K562 (cell line): ENCODE data around the gene PKD1. TPM values are rescaled to one million over a fixed set of nuclear protein-coding genes. Genes with fewer than 3 reads are reported as not detected.

Source experiments
- FOSL1 ChIP-seq: fragments of 200-800 bp; sonication (Bioruptor generic); conservative IDR thresholded peaks from 2 replicates; pipeline ENCODE4 v1.6.1; 2016; ENCODE audit warnings: missing genetic modification characterization, missing compliant biosample characterization
- HDAC2 ChIP-seq: fragments of 450-650 bp; IDR thresholded peaks from 2 replicates; pipeline ENCODE4 v1.6.1; 2016; ENCODE audit warnings: mild to moderate bottlenecking
- KDM5B ChIP-seq: fragments of 200-600 bp; sonication (generic); IDR thresholded peaks from 2 replicates; pipeline ENCODE4 v1.6.1; 2012; ENCODE audit warnings: low read depth, mild to moderate bottlenecking, moderate library complexity, low read length, control low read depth, inconsistent platforms; ENCODE audit not compliant: insufficient replicate concordance
- MLLT1 ChIP-seq, 2 experiments: fragments of 450-650 bp; IDR thresholded peaks; 2 replicates each; pipeline ENCODE4 v1.6.1; 2016
- TCF3 ChIP-seq: sonication (generic); formaldehyde crosslinking; IDR thresholded peaks from 2 replicates; pipeline ENCODE4 v1.4.0; 2020; ENCODE audit warnings: mild to moderate bottlenecking, missing genetic modification reagents
- ZBTB33 ChIP-seq: sonication (generic); formaldehyde crosslinking; IDR thresholded peaks from 2 replicates; pipeline ENCODE4 v1.8.1; 2023; ENCODE audit warnings: mild to moderate bottlenecking, missing genetic modification reagents
- ZEB2 ChIP-seq: fragments of 450-650 bp; IDR thresholded peaks from 2 replicates; pipeline ENCODE4 v1.6.1; 2016
- ZNF316 ChIP-seq: fragments of 450-650 bp; IDR thresholded peaks from 2 replicates; pipeline ENCODE4 v1.6.1; 2016
- ZNF318 ChIP-seq, 2 experiments: fragments of 450-650 bp; IDR thresholded peaks; 2 replicates each; pipeline ENCODE4 v1.6.1; 2016; ENCODE audit warnings: mild to moderate bottlenecking in 2 of 2, borderline replicate concordance in 1 of 2, low read depth in 1 of 2, moderate library complexity in 1 of 2
- ZNF518B ChIP-seq: fragments of 250-450 bp; sonication (Bioruptor Pico); IDR thresholded peaks from 2 replicates; pipeline ENCODE4 v1.5.0; 2021; ENCODE audit warnings: mild to moderate bottlenecking, moderate library complexity
- polyA plus RNA-seq, 8 experiments: library from polyadenylated mRNA; depleted of rRNA in 4 of 8; stranded (reverse) in 5 of 8; unstranded in 3 of 8; fragments of >200 nt; fragmentation: Nextera tagmentation in 2 of 8; fragmentation: Illumina TruSeq in 1 of 8; extraction: Ambion mirVana in 2 of 8; extraction: Trizol in 1 of 8; gene quantifications; 2 replicates each; pipeline versions ENCODE4 v1.2.1 to v1.2.3, GENCODE V29; 2011 to 2014; ENCODE audit warnings: inconsistent platforms in 1 of 8, missing spikeins in 1 of 8
- total RNA-seq, 7 experiments: library from RNA; depleted of rRNA in 6 of 7; stranded (reverse); fragments of >200 nt in 6 of 7; fragmentation: Illumina TruSeq in 2 of 7; extraction: Trizol in 2 of 7; gene quantifications; 2 replicates each; pipeline versions ENCODE4 v1.2.1 to v1.2.3, GENCODE V29; 2011 to 2021; ENCODE audit warnings: low replicate concordance in 1 of 7

The PKD1 gene
- total and polyA plus RNA-seq, 9 of the 15 experiments (the other 6 are each of a cell fraction or from before 2014, with no cell fraction given), result 0.23 to 93.5 (median 12.6) TPM

- TF ChIP-seq ZNF318 (IDR thresholded peaks at IDR 0.05; ENCODE audit: borderline replicate concordance in 1 of 2, low read depth in 1 of 2) (no peak), TCF3 (CRISPR knock-in tag) (peak; percentile 68), ZEB2 (peak; percentile 96), KDM5B (no peak), ZBTB33 (CRISPR knock-in tag) (peak; percentile 70; the same call in 1 of the 2 replicates), MLLT1 (IDR thresholded peaks at IDR 0.05) (no peak), ZNF316 (no peak), ZNF518B (no peak), FOSL1 (peak; percentile 44; the same call in 1 of the 2 replicates), HDAC2 (0 out of 2 replicates have a peak, but pooled peaks have one; percentile 11)
These were observed 7.5 kb upstream of the PKD1 start (continued) for GRCh38 chr16:2142942-2143877.
